Mesothelial cell of epicardium (in vitro differentiated cells): ENCODE data around the gene PLA2G4D. TPM values are rescaled to one million over a fixed set of nuclear protein-coding genes. Genes with fewer than 3 reads are reported as not detected.

ENCODE experiments used
- DNase-seq, 2 experiments: peaks; one replicate each; pipeline ENCODE4 v3.0.0; 2021; ENCODE audit warnings: low spot score in 2 of 2; ENCODE audit not compliant: unreplicated experiment in 2 of 2
- H3K27ac Mint-ChIP-seq: 2 replicates; pipeline ENCODE4 v1.8.0; 2021; ENCODE audit warnings: mixed read lengths
- H3K27me3 Mint-ChIP-seq: 2 replicates; pipeline ENCODE4 v1.8.0; 2021; ENCODE audit warnings: low read depth, mixed read lengths
- H3K36me3 Mint-ChIP-seq: 2 replicates; pipeline ENCODE4 v1.8.0; 2021; ENCODE audit warnings: mixed read lengths
- H3K4me1 Mint-ChIP-seq: 2 replicates; pipeline ENCODE4 v1.8.0; 2021; ENCODE audit warnings: mixed read lengths
- H3K4me3 Mint-ChIP-seq: 2 replicates; pipeline ENCODE4 v1.8.0; 2021; ENCODE audit warnings: mild to moderate bottlenecking, moderate library complexity, mixed read lengths
- H3K9me3 Mint-ChIP-seq: 2 replicates; pipeline ENCODE4 v1.8.0; 2021; ENCODE audit warnings: mixed read lengths
- total RNA-seq: library from RNA; stranded (reverse); gene quantifications from 3 replicates; pipeline ENCODE4 v1.2.1, GENCODE V29; 2021
- TF ChIP-seq, protein P1 (sequence below): fragments of 200-600 bp; sonication (generic); IDR thresholded peaks from one replicate; pipeline ENCODE4 v1.5.0; 2021; ENCODE audit warnings: antibody characterized with exemption; ENCODE audit not compliant: unreplicated experiment

PLA2G4D gene
- total RNA-seq, 1 donor from 2014 or later, result not detected

DNA sequence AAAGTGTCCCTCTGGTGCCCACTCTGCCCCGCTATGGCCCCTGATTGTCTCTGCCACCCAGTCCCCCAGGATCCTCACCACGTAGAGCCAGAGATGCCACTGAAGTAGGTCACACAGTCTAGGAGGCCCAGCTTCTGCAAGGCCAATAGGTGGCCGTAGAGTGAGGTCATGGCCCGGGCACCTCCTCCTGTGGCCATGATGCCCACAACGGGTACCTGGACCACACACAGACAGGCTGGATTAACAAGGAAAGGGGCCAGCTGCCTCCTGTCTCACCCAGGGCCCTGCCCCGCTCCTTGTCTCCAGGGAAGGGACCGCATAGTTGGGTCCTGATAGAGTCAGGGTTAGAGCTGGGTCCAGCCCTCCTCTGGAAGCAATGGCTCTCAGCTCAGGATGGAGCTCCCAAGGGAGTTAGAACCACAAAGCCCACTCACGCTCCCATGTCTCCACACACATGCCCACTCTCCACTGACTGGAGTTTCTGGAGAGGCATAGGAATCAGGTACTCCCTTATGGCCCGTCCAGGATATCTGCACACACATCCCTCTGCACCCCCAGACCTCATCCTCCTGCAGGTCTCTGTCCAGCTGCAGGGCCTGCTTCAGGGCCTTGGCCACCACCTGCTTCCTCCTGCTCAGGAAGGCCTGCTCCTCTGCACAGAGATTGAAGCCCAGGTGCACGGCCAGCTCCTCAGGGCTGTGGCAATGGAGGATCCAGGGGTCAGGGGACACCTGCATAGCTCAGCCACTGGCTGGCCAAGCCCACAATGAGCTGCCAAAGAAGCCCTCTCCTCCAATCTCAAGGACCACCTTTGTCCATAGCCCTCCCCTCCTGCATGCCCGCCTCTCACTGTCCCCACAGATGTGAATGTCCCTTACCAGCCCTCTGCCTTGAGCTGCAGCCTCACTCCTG, 13.2 kb downstream of the PLA2G4D start:
- no peaks in the 10 kb centered on the region for H3K9me3 Mint-ChIP-seq
- TF ChIP-seq, protein P1, sequence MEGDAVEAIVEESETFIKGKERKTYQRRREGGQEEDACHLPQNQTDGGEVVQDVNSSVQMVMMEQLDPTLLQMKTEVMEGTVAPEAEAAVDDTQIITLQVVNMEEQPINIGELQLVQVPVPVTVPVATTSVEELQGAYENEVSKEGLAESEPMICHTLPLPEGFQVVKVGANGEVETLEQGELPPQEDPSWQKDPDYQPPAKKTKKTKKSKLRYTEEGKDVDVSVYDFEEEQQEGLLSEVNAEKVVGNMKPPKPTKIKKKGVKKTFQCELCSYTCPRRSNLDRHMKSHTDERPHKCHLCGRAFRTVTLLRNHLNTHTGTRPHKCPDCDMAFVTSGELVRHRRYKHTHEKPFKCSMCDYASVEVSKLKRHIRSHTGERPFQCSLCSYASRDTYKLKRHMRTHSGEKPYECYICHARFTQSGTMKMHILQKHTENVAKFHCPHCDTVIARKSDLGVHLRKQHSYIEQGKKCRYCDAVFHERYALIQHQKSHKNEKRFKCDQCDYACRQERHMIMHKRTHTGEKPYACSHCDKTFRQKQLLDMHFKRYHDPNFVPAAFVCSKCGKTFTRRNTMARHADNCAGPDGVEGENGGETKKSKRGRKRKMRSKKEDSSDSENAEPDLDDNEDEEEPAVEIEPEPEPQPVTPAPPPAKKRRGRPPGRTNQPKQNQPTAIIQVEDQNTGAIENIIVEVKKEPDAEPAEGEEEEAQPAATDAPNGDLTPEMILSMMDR, result no peak
- peaks cover 17% of the 10 kb centered on the region for H3K4me1 Mint-ChIP-seq
- no peak overlapping the region for H3K27ac Mint-ChIP-seq
- DNase-seq, result no peak
- H3K36me3 Mint-ChIP-seq, result no peaks in the 10 kb centered on the region
- no peak overlapping the region for H3K4me3 Mint-ChIP-seq
- peaks cover 80% of the 10 kb centered on the region for H3K27me3 Mint-ChIP-seq

DNA sequence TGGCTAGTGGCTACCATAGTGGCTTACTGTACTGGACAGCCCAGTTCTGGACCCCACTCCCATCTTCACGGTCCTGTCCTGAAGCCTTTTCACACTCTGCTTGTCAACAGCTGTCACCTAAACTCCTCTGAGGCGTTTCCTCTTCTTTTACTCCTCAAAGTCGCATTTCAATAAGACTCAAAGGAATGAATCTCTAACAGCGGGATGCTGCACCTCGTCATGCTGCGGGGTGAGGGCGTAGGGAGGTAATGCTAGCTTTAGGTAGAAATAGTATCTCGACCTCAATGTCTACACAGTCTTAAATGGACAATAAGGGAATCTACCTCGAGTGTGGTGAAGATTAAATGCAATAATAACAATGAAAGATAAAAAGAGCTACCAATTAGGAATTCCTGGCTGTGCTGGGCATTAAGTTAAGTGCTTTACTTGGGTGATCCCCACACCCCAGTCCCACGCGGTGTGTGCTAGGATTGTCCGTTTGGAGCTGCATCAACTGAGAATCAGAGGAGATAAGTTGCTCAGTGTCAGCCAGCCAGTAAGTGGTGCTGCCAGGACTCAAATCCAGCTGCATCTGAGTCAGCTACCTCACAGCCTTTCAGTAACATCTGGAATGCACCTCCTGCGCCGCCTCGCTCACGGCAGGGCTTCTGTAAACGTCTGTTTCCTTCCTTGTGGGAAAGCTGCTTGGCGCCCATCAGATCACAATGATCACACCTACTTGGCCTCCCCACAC, 14.0 kb downstream of the PLA2G4D start:
- no peak for DNase-seq
- Mint-ChIP-seq H3K36me3 (no peaks in the 10 kb centered on the region), H3K27me3 (peaks cover 73% of the 10 kb centered on the region), H3K4me3 (no peak overlapping the region), H3K27ac (no peak overlapping the region), H3K9me3 (no peaks in the 10 kb centered on the region), H3K4me1 (peaks cover 17% of the 10 kb centered on the region)
- TF ChIP-seq, protein P1, result no peak

DNA sequence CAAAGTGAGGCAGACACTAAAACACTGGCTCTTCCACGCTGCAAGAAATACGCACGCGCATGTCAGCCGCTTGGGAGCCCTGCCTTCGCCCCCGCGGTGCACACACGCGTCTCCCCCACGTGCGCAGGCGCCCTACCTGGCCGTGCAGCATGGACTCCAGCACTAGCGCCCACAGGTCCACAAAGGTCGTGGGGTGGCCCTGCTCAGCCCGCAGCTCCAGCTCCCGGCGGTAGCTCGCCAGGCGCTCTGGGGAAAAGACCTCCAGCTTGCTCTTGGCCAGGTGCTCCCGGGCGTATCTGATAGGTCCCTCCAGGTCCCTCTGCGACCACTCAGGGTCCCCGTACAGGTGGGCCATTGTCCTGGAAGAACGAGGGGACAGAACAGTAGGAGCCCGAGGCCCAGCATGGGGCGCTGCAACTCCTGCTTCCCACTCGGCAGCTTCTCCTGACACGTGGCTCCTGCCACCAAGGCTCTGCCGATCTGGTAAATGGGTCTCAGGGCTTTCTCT, 14.9 kb downstream of the PLA2G4D start:
- TF ChIP-seq, protein P1, result no peak
- peaks cover 64% of the 10 kb centered on the region for H3K27me3 Mint-ChIP-seq
- no peak overlapping the region for H3K27ac Mint-ChIP-seq
- no peak overlapping the region for H3K4me3 Mint-ChIP-seq
- H3K36me3 Mint-ChIP-seq, result no peaks in the 10 kb centered on the region
- H3K9me3 Mint-ChIP-seq, result no peaks in the 10 kb centered on the region
- H3K4me1 Mint-ChIP-seq, result peaks cover 17% of the 10 kb centered on the region
- DNase-seq, result peak in 1 of 2 experiments; percentile 34

DNA sequence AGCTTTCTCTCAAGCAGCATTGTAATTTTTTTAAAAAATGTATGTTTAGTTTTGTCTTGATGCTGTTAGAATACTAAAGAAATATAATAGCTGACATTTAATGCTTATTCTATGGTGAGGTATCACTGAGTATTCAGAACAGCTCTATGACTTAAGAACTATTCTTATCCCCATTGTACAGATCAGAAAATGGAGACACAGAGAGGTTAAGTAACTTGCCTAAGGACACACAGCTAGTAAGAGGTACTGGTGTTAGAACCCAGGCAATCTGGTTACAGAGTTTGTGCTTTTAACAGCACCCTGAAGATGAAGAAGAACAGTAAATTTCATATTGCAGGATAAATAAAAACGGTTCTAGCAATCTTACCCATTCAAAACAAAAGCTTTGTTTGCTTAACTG, 15.5 kb downstream of the PLA2G4D start:
- H3K9me3 Mint-ChIP-seq, result no peaks in the 10 kb centered on the region
- TF ChIP-seq, protein P1, result no peak
- peaks cover 63% of the 10 kb centered on the region for H3K27me3 Mint-ChIP-seq
- H3K4me3 Mint-ChIP-seq, result no peak overlapping the region
- no peaks in the 10 kb centered on the region for H3K36me3 Mint-ChIP-seq
- H3K27ac Mint-ChIP-seq, result no peak overlapping the region
- no peak for DNase-seq
- peaks cover 16% of the 10 kb centered on the region for H3K4me1 Mint-ChIP-seq

DNA sequence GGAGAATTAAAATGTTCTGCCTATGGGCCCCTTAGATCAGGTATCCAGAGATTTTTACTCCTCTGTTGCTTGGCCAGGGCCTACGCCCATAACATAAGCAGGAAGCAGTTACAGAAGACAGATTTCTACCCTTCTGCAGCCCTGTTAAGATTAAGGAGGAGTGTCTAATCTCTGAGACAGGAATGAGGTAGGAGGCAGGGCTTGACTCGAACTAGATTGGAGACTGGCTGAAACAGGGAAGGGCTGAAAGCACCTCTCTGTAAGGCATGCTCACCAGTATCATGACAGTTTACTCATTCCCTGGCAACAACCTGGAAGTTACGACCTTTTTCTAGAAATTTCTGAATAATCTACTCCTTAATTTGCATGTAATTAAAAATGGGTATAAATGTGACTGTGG, 16.7 kb downstream of the PLA2G4D start:
- peaks cover 16% of the 10 kb centered on the region for H3K4me1 Mint-ChIP-seq
- H3K4me3 Mint-ChIP-seq, result no peak overlapping the region
- no peaks in the 10 kb centered on the region for H3K36me3 Mint-ChIP-seq
- DNase-seq, result peak in 1 of 2 experiments; percentile 27
- H3K27me3 Mint-ChIP-seq, result peaks cover 59% of the 10 kb centered on the region
- H3K27ac Mint-ChIP-seq, result no peak overlapping the region
- no peaks in the 10 kb centered on the region for H3K9me3 Mint-ChIP-seq
- TF ChIP-seq, protein P1, result no peak
